Activated CD4-positive, alpha-beta T cell treated with anti-CD3 and anti-CD28 coated beads, Interleukin-2, amount 10 ng/mL, durations not matched to agents 24 days and 14 days (primary cell): Measurements from ENCODE around the gene TMEM187. TPM values are rescaled to one million over a fixed set of nuclear protein-coding genes. Genes with fewer than 3 reads are reported as not detected.

Experiments
- DNase-seq: peaks from one replicate; pipeline ENCODE4 v3.0.0; 2022
- H3K27ac Mint-ChIP-seq: one replicate; pipeline ENCODE4 v1.8.0; 2022; ENCODE audit warnings: mild to moderate bottlenecking, mixed read lengths
- H3K27me3 Mint-ChIP-seq: one replicate; pipeline ENCODE4 v1.8.0; 2022; ENCODE audit warnings: mixed read lengths
- H3K36me3 Mint-ChIP-seq: one replicate; pipeline ENCODE4 v1.8.0; 2022; ENCODE audit warnings: low read depth, mild to moderate bottlenecking, mixed read lengths
- H3K4me1 Mint-ChIP-seq: one replicate; pipeline ENCODE4 v1.8.0; 2021; ENCODE audit warnings: mixed read lengths
- H3K4me3 Mint-ChIP-seq: one replicate; pipeline ENCODE4 v1.8.0; 2022; ENCODE audit warnings: mild to moderate bottlenecking, moderate library complexity, mixed read lengths
- H3K9me3 Mint-ChIP-seq: one replicate; pipeline ENCODE4 v1.8.0; 2021; ENCODE audit warnings: mixed read lengths
- intact Hi-C: fragments of 100-400 bp; cut with micrococcal nuclease; formaldehyde crosslinking; loops from one replicate; pipeline ENCODE4 v1.15.1; 2023
- total RNA-seq: library from RNA; stranded (reverse); gene quantifications from 2 replicates; pipeline ENCODE4 v1.2.3, GENCODE V29; 2022

TMEM187 gene
- total RNA-seq, 1 donor from 2014 or later: 3.8 TPM

DNA sequence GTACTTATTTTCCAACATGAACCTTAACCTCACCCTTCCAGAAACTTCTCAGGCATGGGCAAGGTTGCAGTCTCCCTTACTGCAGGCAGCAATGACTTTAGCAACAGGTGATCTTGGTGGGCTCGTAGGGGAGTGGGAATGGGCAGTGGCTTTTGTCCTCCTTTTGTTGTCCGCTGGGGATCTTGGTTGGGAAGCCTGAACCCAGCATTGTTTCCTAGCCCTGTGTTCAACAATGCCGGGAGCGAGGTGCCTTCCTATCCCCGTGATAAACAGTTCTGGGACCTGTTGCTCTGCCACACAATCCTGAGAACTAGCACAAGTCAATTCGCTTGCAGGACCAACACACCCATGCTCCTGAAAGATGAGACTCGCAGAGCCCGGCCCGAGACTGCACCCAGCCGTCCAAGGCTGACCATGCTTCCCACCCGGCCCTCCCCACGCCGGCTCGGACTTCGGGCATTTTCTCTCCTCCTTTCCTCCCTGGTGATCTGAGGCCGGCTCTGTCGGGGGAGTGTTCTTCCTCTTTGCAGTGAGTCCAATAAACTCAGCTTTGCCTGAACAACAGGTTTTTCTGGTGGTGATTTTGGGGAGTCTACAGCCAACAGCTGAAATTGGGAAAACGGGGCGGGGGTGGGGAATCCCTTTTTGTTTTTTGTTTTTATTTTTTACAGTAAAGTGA, 26.9 kb downstream of the TMEM187 start:
- H3K36me3 Mint-ChIP-seq: peaks cover 6% of the 10 kb centered on the region
- DNase-seq: no peak
- no peak overlapping the region for H3K27ac Mint-ChIP-seq
- H3K4me3 Mint-ChIP-seq: no peak overlapping the region
- no peaks in the 10 kb centered on the region for H3K27me3 Mint-ChIP-seq
- H3K9me3 Mint-ChIP-seq: no peaks in the 10 kb centered on the region
- peaks cover 11% of the 10 kb centered on the region for H3K4me1 Mint-ChIP-seq
- intact Hi-C loops: no loop called here

DNA sequence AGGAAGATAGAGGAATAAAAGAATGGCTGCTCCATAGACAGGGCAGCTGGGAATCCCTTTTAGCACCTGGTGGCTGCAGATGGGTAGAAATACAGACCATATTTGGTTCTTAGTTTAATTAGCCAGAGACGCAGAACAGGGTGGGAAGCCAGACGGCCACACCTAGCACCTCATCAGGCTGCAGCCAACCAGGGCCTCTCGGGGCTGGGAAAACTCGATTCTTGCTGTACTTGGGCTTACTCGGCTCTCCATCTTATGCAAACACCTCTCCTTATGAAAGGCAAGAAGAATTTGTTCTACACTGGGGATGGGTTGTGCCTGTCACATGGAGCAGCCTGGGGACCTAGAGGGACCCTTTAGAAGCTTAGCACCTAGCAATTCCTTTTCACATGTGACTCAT, 27.5 kb downstream of the TMEM187 start:
- no peaks in the 10 kb centered on the region for H3K9me3 Mint-ChIP-seq
- no peak overlapping the region for H3K27ac Mint-ChIP-seq
- intact Hi-C loops: no loop called here
- peaks cover 7% of the 10 kb centered on the region for H3K36me3 Mint-ChIP-seq
- H3K4me3 Mint-ChIP-seq: no peak overlapping the region
- peaks cover 11% of the 10 kb centered on the region for H3K4me1 Mint-ChIP-seq
- no peak for DNase-seq
- no peaks in the 10 kb centered on the region for H3K27me3 Mint-ChIP-seq

DNA sequence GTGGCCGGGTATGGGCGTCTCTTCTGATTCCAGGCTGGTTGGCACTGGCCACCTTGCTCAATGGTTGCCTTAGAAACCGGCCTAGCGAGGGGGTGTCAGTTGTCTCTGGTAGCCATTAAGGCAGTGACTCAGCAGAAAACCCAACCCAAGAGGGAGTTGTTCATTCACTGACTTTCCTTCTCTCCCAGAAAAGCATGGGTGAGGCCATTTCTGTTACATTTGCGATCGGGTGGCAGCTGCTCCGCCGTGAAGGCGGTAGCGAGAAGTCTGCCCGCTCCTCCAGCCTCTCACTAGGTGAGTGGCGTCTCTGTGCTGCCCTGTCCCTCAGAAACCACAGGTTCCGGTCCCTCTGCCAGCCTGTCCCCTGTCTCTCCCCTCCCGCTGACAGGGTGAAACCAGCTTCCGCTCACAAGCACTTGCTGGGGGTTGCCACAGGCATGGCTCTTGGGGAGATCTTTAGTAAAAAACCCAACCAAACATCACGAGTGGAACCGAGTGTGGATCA, 29.7 kb downstream of the TMEM187 start:
- H3K4me3 Mint-ChIP-seq: peak overlapping the region; percentile 62
- peak; percentile 75 for DNase-seq
- H3K27me3 Mint-ChIP-seq: no peaks in the 10 kb centered on the region
- peak overlapping the region; percentile 88 for H3K27ac Mint-ChIP-seq
- peaks cover 11% of the 10 kb centered on the region for H3K4me1 Mint-ChIP-seq
- H3K9me3 Mint-ChIP-seq: no peaks in the 10 kb centered on the region
- intact Hi-C loops: no loop called here
- H3K36me3 Mint-ChIP-seq: peaks cover 14% of the 10 kb centered on the region

DNA sequence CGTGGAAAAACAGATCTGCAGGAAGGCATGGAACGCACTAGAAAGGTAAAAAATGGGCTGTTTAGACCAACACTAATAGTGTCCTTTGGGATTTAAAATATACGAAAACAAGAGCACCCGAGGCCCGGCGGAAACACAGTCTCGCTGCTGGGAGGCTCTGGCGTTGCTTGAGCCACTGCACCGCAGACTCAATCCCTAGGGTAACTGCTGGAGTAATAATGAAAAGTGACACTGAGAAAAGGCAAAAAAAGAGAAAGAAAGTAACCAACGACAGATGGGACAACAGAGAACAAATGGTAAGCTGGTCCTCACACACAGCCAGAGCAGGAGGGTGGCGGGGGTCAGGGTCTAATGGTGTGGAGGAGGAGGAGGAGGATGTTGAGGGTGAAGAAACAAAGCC, 31.8 kb downstream of the TMEM187 start:
- Mint-ChIP-seq H3K27me3 (no peaks in the 10 kb centered on the region), H3K36me3 (peaks cover 25% of the 10 kb centered on the region), H3K9me3 (no peaks in the 10 kb centered on the region), H3K4me3 (no peak overlapping the region), H3K4me1 (peaks cover 13% of the 10 kb centered on the region), H3K27ac (no peak overlapping the region)
- intact Hi-C loops: no loop called here
- DNase-seq: no peak

DNA sequence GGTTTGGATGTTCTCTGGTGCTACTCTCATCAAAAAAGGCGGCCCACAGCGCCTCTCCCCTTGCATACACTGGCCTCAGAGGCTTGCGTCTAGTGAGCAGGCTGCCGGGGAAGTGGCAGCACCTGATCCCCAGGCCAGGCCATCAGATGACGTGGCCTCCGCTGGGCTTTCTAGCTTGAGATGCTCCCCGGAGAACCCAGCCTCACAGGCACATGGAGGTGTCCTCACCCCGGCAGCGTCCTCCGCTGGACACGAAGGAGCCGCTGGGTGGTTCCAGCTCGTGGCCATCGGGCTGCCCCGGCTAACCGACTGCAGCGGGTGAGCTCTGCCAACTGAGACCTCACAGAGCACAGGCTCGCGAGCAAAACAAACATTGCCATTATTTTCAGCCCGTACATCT, 34.4 kb downstream of the TMEM187 start:
- H3K36me3 Mint-ChIP-seq: peaks cover 27% of the 10 kb centered on the region
- no peaks in the 10 kb centered on the region for H3K9me3 Mint-ChIP-seq
- H3K27ac Mint-ChIP-seq: no peak overlapping the region
- intact Hi-C loops: no loop called here
- no peak for DNase-seq
- H3K4me1 Mint-ChIP-seq: peaks cover 10% of the 10 kb centered on the region
- no peak overlapping the region for H3K4me3 Mint-ChIP-seq
- H3K27me3 Mint-ChIP-seq: no peaks in the 10 kb centered on the region

DNA sequence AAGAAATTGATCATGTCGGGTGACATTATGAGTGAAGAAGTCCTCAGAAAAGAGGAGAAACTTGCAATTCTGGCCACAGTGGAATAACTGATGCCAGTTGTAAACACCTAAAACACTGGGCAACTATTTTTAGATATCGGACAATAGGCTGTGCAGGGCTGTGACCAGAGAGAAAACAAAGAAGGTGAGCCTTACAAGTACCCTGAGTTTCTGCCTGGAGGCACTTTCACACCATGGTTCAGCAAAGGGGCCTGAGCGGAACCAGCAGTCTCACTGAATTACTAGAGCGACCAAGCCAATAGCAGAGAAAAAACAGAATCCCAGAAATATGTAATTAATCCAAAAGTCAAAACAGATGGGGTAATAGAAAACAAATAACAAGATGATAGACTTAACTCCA, 36.0 kb downstream of the TMEM187 start:
- Mint-ChIP-seq H3K4me3 (no peak overlapping the region), H3K36me3 (peaks cover 30% of the 10 kb centered on the region), H3K9me3 (no peaks in the 10 kb centered on the region), H3K27ac (no peak overlapping the region), H3K4me1 (peaks cover 5% of the 10 kb centered on the region), H3K27me3 (no peaks in the 10 kb centered on the region)
- DNase-seq: no peak
- intact Hi-C loops: no loop called here

DNA sequence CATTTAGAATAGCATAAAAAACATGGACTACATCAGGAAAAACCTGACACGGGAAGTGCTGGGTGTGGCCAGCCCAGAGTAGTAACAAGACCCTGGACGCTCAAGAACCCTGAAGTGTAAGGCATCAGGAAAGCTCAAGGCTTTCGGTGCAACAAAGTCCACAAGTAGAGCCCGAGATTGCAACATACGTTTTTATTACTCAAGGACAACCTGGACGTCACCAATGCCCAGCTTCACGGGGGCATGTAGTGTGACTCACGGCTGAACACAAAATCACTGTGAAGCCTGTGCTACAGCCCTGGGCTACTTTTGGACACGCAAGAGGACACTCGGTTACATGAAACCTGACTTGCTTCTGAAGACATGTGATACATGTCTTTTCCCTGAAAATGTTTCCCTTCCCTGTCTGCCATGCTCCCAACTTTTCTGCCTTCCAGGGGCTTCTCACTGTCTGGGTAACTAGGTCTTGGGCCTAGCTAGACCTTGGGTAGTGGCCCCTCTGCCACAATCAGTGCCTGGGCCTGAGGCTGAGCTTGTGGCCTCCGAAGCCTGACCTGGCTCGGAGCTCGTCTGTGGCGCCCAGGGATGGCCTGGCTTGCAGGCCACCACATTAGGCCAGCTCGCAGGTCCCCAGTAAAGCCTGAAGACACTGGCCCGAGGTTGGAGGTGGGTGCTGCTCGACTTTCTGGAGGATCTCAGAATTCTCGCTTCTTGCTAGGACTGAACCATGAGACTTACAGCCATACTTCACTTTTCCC, 38.0 kb downstream of the TMEM187 start:
- DNase-seq: no peak
- H3K27me3 Mint-ChIP-seq: no peaks in the 10 kb centered on the region
- no peak overlapping the region for H3K4me3 Mint-ChIP-seq
- intact Hi-C loops: loop anchor here (5.0 kb wide), 1 partner anchor 42 kb away; no protein-coding TSS in a partner anchor
- H3K27ac Mint-ChIP-seq: no peak overlapping the region
- no peaks in the 10 kb centered on the region for H3K9me3 Mint-ChIP-seq
- peaks cover 2% of the 10 kb centered on the region for H3K4me1 Mint-ChIP-seq
- H3K36me3 Mint-ChIP-seq: peaks cover 25% of the 10 kb centered on the region

DNA sequence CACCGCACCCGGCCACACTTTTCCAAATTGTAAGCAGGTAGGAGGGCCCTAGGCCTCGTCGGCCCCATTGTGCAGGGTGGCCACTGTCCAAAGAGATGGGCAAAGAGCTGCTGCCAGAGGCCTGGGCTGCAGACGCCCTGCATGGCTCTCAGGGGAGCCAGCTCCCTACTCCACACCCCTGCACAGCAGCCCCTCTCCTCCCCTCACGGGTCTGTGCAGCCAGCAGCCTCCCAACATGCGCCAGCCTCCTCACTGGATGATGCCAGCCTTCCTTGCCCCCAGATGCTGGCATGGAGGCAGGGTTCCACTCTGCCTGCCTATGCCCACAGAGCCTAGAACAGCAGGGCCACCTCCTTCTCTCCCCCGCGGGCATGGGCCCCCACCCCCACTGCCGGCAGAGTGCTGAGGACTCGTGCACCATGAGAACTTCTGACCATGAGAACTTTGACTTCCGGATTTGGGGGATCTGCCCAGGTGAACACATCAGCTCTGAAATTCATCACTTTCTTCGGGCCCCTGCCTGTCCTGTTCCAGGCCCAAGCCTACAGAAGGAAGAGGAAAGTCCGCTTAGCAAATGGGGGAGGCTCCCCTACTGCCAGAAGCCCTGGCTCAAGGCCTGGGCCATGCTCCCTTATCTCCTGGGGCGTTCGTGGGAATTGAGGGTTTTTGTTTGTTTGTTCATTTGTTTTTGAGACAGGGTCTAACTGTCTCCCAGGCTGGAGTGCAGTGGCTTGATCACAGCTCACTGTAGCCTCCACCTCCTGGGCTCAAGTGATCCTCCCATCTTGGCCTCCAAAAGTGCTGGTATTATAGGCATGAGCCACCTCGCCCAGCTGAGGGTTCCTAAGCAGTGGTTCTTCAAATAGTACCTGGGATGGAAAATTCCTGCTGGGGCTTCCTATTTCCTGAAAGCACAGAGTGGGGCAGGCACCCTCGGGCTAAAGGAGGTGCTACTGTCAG, 39.1 kb downstream of the TMEM187 start:
- Mint-ChIP-seq H3K27ac (no peak overlapping the region), H3K27me3 (no peaks in the 10 kb centered on the region), H3K9me3 (no peaks in the 10 kb centered on the region), H3K36me3 (peaks cover 23% of the 10 kb centered on the region), H3K4me3 (no peak overlapping the region), H3K4me1 (peaks cover 6% of the 10 kb centered on the region)
- no peak for DNase-seq
- intact Hi-C loops: loop anchor here (5.0 kb wide), 1 partner anchor 41 kb away; no protein-coding TSS in a partner anchor

DNA sequence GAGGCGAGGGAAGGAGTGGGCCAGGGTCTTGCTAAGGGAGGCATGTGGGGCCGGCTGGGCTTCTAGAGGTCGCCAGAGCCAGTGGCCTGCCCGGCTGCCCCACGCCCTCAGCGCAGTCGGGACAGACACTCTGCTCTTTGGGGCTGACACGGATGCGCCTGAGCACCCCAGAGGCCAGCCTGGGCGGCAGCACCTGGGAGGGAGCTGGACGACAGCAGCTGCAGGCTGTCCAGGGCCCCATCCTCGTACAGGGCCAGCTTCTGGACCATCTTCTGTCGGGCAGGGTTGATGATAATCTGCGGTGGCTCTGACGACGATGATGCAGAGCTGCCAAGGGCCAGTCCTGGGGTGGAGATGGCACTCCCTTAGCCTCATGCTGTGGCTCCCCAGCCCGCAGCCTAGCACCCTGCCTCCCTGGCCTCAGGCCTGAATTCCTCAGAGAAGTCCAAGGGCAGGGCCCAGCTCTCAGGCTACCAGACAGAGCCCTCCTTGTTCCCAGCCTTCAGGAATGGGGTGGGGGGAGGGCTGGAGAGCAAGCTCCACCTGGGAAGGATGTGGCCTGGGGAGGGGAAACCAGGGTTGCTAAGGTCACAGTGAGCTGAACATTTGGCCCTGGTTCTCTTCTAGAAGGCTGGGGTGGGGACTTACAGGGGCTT, 39.9 kb downstream of the TMEM187 start:
- Mint-ChIP-seq H3K9me3 (no peaks in the 10 kb centered on the region), H3K4me1 (peaks cover 6% of the 10 kb centered on the region), H3K27ac (no peak overlapping the region), H3K36me3 (peaks cover 22% of the 10 kb centered on the region), H3K27me3 (no peaks in the 10 kb centered on the region), H3K4me3 (no peak overlapping the region)
- intact Hi-C loops: loop anchor here (5.0 kb wide), 1 partner anchor 40 kb away; no protein-coding TSS in a partner anchor
- no peak for DNase-seq

DNA sequence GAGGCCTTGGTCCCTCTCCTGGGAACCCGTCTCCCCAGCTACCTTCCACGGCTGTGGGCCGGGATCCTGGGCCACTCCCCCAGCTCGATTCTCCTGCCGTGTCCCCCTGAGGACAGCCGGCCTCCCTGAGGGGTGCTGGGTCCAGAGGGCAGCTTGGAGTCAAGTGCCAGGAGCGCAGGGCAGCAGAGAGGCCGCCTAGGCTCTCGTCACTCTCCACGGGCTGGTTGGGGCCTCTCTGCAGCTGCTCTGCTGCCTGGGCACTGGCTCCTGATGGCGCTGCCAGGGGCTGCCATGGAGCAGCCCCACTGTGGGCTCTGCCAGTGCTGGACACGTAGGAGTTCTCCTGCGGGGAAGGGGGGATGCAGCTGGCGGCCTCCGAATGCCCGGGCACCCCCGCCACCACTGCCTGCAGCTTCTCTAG, 40.5 kb downstream of the TMEM187 start:
- no peak overlapping the region for H3K27ac Mint-ChIP-seq
- no peak for DNase-seq
- no peaks in the 10 kb centered on the region for H3K27me3 Mint-ChIP-seq
- intact Hi-C loops: loop anchor here (5.0 kb wide), 1 partner anchor 39 kb away; no protein-coding TSS in a partner anchor
- peaks cover 4% of the 10 kb centered on the region for H3K4me1 Mint-ChIP-seq
- peaks cover 20% of the 10 kb centered on the region for H3K36me3 Mint-ChIP-seq
- no peak overlapping the region for H3K4me3 Mint-ChIP-seq
- H3K9me3 Mint-ChIP-seq: no peaks in the 10 kb centered on the region

DNA sequence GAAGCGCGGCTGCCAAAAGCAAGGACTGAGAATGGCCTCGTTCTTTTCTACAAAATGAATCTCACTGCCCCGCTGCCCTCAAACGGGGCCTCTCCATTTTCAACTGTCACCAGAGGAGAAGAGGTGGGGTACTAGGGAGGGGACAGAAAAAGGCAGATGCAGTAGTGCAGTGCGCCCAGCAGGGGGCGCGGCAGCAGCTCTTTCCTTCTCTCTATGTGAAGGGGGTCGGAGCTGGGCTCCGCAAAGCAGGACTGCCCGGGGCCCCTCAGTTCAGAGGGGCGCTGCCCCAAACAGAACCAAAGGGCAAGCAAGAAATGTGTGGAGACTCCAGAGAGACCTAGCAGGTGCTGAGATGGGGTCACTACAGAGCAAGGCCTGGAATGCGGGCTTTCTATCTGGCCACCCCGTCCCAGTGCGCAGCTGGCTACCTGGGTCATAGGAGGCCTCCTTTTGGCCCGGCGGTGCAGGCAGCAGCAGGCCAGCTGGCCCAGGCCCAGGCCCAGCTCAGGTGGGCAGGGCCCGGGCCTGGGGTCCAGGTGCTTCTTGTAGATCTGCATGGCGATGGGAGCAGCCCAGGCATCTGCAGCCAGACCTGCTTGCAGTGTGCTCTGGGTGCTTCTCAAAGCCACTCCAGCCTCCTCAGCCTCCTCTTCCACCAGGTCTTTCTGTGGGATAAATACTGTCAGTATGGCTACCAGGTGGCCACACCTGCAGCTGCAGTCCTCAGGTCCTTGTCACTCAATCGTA, 41.2 kb downstream of the TMEM187 start:
- peaks cover 22% of the 10 kb centered on the region for H3K36me3 Mint-ChIP-seq
- H3K27ac Mint-ChIP-seq: peak overlapping the region; percentile 53
- no peaks in the 10 kb centered on the region for H3K27me3 Mint-ChIP-seq
- H3K4me1 Mint-ChIP-seq: peaks cover 4% of the 10 kb centered on the region
- no peaks in the 10 kb centered on the region for H3K9me3 Mint-ChIP-seq
- no peak overlapping the region for H3K4me3 Mint-ChIP-seq
- DNase-seq: peak; percentile 83
- intact Hi-C loops: loop anchor here (5.0 kb wide), 1 partner anchor 39 kb away; no protein-coding TSS in a partner anchor

DNA sequence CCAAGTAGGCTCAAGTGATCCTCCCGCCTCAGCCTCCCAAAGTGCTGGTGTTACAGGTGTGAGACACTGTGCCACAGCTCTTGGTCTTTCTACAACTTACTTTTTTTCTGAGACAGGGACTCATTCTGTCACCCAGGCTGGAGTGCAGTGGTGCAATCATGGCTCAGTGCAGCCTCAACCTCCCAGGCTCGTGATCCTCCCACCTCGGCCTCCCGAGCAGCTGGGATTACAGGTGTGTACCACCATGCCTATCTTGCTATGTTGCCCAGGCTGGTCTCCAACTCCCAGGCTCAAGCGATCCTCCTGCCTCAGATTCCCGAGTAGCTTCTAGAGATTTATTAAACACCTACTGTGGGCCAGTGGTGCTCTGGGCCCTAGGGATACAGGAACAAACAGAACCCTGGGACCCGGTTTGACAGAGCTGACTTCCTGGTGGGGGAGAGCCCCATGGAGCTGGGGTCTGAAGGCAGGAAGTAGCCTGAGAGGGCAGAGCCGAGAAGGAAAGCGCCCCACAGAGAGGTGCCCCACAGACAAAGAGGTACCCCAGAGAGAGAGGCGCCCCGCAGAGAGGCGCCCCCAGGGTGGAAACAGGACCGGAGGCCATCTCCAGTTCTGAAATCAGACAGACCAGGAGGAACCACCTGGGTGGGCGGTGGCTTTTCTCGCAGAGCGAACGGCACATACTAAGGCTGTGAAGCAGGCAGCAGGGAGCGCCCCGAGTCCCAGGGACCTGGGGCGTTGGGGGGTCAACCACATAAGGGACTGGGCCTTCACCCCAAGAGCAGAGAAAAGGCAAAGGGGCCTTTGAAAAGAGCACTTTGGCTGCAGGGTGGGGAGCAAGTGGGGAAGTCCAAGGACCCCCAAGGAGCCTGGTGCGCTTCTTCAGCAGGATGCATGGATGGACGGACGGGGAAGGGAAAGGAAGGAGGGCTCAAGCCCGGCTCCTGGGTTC, 42.2 kb downstream of the TMEM187 start:
- Mint-ChIP-seq H3K36me3 (peaks cover 23% of the 10 kb centered on the region), H3K9me3 (no peaks in the 10 kb centered on the region), H3K4me1 (peaks cover 4% of the 10 kb centered on the region), H3K27me3 (no peaks in the 10 kb centered on the region), H3K4me3 (no peak overlapping the region), H3K27ac (no peak overlapping the region)
- DNase-seq: no peak
- intact Hi-C loops: loop anchor here (5.0 kb wide), 1 partner anchor 38 kb away; no protein-coding TSS in a partner anchor
